SK-N-SH treated with all-trans-retinoic acid at 6 μM for 48 hours (cell line): ENCODE data around the gene RAP1A.

Experiments
- RARB ChIP-seq: fragments of 250-450 bp; sonication (Bioruptor Pico); IDR thresholded peaks from 2 replicates; pipeline ENCODE4 v1.8.0; 2021; ENCODE audit warnings: mild to moderate bottlenecking, moderate library complexity
- ZC3H10 ChIP-seq: fragments of 250-450 bp; sonication (Bioruptor Pico); IDR thresholded peaks from 2 replicates; pipeline ENCODE4 v1.5.1; 2021; ENCODE audit warnings: mild to moderate bottlenecking, moderate library complexity

GRCh38 chr1:111599781-111600693 is 19.6 kb upstream of the RAP1A start:
- TF ChIP-seq RARB (CRISPR knock-in tag) (no peak), ZC3H10 (CRISPR knock-in tag) (no peak)
